GM19397 (cell line): ENCODE data around the gene PHF14.
"Not testable (repeated sequence)": the region's sequence is repeated elsewhere in the genome, so short reads cannot be mapped to it uniquely, and the experiment has no call there.

Source experiments
- ATAC-seq: cut with Tn5 transposase; IDR thresholded peaks from one replicate; pipeline ENCODE4 v1.9.1; 2021; ENCODE audit warnings: mild to moderate bottlenecking, moderate library complexity; ENCODE audit not compliant: unreplicated experiment

Gene PHF14

DNA sequence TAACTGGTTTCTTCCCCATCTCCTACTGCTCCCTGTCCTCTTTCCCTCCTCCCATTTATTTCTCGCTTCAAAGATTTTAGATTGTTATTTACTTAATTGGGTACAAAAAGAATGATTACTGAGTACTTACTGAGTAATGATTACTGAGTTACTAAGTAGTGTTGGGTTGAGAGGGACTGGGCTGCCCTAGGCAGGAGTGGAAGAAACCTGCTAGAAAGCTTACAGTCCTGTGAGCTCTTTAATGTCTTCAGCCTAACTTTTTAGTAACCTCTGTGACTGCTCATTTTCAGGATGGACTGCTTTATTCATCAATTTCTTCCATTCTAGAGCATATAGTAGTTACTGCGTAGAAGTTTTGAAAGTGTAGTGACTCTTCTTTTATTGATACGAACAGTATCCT lies 7.6 kb downstream of the PHF14 start:
- ATAC-seq, result no peak

DNA sequence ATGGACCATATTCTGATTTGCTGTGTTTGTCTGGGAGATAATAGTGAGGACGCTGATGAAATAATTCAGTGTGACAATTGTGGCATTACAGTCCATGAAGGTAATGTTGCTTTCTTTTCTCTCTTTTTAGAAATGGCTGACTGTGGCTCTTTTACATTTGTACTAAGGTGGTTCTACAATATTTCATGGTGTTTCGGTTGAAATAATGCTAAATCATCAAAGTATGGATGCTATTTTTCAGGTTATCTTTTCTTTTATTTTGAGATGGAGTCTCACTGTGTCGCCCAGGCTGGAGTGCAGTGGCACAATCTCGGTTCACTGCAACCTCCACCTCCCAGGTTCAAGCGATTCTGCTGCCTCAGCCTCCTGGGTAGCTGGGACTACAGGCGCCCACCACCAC lies 17.1 kb downstream of the PHF14 start:
- not testable (repeated sequence) for ATAC-seq

DNA sequence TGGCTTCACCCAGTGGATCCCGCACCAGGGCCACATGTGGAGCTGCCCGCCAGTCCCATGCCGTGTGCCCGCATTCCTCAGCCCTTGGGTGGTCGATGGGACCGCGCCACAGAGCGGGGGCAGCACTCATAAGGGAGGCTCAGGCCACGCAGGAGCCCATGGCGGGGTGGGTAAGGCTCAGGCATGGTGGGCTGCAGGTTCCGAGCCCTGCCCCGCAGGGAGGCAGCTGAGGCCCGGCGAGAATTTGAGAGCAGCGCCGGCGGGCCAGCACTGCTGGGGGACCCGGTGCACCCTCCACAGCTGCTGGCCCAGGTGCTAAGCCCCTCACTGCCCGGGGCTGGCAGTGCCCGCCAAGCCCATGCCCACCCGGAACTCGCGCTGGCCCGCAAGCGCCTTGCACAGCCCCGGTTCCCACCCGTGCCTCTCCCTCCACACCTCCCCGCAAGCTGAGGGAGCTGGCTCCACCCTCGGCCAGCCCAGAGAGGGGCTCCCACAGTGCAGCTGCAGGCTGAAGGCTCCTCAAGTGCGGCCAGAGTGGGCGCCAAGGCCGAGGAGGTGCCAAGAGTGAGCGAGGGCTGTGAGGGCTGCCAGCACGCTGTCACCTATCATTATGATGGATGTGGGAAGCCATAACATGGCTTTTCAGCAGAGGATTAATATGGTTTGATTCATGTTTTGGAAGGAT lies 22.0 kb downstream of the PHF14 start:
- ATAC-seq, result not testable (repeated sequence)

DNA sequence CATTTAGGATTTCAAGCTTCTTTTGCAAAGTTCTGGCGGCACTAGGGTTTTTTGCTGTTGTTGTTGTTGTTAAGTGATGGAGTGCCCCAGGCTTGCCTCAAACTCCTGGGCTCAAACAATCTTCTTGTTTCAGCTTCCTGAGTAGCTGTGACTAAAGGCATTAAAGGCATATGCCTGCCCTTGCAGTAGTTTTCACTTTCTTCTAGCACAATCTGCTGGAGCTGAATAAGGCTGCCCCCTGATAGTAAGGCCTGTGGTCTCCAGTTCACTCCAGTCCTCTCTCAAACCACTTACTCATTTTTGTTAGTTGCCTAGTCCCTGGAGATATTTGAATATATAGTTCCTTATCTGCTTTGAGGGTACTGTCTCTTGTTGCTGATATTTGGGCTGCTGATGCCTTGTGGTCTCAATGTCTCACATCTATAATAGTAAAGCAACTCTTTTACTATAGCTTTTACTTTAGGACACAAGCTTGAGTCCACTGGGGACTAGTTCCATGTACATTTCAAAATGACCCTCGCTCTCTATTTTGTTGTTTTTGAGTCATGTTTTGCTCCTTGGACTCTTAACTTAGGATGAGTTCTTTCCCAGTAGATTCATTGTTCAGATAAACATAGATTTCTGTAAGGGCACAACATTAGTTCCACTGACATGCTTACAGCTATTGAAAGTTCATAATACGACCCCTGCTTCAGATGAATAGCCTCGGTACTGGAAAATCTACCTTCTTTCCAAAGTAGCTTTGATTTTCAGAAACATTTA lies 25.5 kb downstream of the PHF14 start:
- ATAC-seq, result no peak

DNA sequence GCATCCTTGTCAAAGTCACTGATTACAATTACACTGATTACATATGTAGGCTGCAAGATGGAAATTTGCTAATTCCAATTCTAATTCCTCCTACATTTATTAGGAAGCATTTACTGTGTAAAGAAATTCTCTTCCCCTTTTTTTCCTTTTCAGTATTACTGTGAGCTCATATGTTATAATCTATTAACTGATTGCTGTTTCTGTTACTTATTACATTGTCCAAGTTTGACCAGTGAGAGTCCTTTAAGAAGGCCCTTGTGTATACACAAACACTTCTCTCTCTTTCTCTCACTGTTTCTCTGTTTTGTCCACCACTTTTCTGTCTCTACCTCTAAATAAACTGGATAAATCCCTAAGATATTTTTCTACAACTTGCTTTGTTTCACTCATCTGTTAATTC lies 31.5 kb downstream of the PHF14 start:
- no peak for ATAC-seq

DNA sequence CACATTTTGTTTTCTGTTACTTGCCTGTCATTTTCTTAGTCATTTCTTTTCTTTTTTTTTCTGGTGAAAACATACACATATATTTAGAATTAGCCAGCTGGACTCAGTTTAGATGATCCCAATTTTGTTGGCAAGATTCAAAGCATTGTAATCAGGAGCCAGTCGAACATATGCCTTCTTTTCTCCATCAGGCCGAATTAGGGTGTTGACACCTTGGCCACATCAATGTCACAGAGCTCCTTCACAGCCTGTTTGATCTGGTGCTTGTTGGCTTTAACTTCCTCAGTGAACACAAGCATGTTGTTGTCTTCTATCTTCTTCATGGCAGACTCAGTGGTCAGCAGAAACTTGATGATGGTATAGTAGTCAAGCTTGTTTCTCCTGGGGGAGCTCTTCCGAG lies 32.6 kb downstream of the PHF14 start:
- no peak for ATAC-seq

DNA sequence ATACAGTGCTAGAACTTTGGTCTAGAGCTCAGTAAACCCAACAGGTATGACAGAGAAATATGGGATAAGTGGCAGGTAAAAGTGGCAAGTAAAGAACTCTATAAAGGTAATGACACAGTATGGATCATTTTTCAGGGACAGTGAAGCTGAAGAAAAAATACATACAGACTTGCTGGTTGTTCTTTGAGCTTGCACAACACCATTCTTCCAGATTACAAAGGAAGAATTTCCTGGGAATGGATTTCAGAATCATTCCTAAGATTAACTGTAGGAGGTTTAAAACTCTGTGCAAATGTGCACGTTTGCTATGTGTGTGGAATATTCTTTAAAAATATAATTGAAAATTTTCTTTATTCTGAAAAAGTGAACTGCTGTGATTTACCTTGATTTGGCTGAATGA lies 36.0 kb downstream of the PHF14 start:
- ATAC-seq, result no peak

DNA sequence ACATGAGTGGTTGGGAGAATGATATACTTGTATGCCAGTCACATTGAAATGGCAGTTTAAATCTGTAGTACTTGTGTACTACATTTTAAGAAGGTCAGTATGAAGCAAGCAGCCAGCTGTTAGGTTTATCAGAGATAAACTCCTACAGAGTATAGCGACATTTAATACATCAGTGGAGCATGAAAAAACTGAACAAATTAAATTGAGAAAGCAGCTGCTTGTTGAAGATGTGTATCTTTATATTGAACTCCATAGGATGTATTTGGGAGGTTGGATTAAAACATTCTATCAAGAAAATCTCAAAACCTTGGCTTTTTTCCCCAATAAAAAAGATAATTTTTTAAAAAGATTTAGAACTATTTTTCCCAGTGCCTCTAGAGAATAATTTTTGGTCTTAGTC lies 47.8 kb downstream of the PHF14 start:
- ATAC-seq, result no peak

DNA sequence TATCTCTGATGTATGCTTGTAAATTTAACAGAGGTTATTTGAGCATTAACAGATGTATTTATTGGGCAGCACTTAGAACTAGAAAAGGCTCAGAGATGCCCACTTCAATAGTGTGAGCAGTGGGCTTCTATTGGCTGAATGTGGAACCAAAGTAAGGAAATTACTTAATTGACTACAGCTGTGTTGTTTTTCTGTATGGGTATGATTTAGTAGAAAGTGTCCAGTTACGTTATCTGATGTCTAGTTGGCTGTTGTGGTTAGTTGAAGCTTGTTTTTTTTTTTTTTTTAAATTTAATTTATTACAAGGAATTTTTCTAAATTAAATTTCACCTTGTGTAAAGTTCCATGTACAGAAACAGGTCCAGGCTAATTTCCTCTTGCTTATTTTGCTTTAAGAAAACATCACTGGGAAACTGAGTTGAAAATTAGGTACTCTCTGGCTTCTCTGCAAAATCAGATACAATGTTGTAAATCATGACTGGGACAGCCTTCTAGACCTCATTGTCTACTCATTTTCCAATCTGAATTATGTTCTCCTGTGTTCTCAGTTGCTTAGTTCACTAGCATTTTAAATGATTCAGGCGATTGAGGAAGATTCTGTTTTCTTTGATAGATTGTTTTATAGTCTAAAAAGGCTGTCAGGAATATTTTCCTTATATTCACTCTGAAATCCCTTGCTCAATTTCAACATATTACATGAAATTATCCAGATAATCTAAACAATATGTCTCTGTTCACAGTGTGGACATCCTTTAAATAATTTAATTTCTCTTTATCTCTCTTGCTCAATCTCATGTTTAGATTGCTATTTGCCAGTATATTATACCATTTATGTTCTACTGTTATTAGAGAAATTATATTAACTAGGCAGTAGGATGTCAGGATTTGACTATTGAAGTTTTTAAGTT lies 53.0 kb downstream of the PHF14 start:
- ATAC-seq, result no peak

DNA sequence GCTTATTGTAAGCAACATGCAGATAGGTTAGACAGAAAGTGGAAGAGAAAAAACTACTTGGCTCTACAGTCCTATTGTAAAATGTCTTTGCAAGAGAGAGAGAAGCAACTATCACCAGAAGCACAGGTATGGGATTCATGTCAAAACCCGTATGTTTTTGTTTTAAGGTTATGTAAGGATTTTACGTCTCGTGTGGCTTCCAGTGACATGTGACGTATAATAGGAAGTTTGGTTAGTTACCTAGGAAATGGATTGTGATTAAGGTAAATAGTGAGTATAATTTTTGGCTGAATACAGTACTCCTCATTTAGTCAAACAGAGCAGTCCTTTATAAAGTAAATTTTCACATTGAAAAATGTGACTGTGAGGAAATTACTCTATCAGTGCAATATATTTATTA lies 62.0 kb downstream of the PHF14 start:
- no peak for ATAC-seq

DNA sequence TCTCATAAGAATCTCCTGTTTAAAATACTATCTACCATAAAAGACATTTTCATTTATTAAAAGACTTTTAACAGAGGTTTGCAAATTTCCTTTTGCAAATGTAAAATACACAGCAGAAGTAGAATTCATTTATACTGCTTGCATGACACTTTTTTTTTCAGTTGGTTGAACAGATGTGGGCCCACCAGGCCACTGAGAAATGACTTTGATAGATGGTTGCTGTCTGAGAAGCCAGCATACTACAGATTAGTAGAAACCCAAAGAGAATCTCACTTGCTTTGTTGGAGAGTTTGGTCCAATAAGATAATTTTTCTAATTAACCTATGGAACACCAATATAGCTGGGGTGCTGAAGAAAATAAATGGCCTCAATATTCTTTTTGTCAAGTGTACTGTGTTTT lies 66.3 kb downstream of the PHF14 start:
- ATAC-seq, result no peak

DNA sequence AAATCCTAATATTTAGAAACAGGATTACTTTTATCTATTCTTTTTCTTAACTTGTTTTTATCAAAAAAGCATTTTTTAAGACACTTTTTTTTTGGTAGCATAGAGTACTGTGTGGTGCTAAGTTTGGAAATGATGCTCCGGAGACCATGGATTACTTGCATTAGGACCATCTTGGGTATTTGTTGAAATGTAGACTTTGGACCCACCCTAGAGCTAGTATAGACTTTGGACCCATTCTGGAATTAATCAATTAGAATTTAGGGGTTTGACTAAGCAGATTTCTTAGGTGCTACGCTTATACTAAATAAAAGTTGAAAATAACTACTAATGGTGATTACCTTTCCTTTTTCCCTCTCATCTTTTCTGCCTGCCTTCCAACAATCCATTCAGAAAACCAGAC lies 80.4 kb downstream of the PHF14 start:
- ATAC-seq, result no peak

DNA sequence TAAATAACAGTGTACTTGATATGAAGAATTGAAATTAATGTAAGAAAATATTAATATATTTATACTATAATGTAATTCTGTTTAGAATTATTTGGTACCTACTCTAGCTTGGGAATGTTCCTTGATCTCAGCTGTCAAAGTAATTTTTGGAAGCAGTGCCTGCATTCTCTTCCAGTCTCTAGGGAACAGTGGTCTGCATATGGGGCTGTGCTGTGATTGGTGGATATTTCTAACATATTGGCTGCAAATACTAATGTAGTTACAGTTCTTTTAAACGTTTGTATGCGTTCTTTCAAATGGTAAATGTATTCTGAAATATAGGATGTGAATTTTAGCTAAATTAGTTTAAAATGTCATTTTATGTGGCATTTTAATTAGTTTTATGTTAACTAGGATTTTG lies 87.2 kb downstream of the PHF14 start:
- no peak for ATAC-seq

DNA sequence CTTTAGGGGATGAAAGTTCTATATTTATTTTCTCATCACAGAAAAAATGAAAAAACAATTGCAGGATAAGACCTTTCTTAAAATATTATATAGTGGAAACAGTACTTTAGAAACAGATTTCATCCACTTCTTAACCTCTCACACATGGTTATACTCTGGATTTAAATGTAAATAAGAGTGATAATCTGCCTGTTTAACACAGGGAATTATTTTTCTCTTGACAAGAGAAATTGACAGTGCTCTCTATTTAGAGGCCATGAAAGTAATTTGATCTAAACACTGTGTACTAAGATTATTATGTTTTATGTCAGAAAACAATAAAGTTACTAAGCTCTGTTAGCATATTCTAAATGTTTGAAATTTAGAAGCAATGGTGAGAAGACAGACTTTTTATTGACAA lies 88.4 kb downstream of the PHF14 start:
- ATAC-seq, result no peak

DNA sequence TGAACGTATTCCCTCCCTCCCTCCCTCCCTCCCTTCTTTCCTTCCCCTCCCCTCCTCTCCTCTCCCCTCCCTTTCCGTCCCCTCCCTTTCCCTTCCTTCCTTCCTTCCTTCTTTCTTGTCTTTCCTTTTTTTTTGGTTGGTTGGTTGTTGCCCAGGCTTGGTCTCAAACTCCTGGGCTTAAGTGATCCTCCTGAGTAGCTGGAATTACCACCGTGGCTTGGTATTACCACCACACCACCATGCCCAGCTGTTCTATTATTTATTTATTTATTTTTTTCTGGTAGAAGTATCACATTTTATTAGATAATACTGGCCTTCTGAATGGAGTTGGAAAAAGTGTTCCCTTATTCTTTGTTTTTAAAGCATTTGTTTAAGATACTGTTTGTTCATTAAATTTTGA lies 95.9 kb downstream of the PHF14 start:
- no peak for ATAC-seq

DNA sequence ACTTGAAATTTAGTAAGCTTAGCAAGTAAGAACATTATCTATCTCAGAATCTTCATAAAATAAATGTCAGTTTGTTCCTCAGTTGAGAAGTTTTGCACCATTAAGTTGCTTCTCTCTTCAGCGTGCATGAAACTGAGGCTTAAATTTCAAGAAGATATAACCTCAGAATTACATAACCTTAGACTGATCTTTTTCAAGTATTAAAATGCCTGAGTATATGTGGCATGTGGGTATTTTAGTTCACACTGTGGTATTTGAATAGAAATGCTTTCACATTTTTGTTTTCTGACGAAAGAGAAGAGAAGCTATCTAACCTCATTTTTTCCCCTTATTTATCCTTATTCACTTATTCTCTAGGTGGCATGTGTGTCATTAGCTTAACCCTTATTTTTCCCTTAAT lies 104.1 kb downstream of the PHF14 start:
- ATAC-seq, result no peak

DNA sequence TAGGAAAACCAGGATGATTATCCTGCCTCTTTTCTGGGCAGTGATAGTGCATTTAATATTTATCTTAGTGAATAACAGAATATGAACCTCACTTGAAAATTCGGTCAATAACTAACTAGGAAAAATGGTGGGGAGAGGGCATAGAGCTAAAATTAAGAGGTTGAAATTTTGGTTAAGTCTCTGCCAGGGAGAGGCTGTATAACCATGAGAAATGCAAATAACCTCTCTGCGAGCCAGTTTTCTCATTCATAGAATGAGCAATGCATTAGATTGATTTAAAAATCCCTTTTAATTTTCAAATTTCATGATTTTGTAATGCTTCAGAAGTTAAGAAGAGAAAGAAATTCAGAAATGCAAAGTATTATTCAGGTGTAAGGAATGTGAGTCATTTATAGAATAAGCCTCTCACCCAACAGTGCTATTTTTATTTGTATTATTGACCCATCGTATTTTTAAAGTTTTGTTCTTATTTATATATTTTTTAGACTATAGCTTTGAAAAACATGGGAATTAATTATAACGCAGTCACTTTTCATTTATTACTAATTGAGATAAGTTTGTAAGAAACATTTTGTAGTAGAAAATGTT lies 104.7 kb downstream of the PHF14 start:
- ATAC-seq, result no peak

DNA sequence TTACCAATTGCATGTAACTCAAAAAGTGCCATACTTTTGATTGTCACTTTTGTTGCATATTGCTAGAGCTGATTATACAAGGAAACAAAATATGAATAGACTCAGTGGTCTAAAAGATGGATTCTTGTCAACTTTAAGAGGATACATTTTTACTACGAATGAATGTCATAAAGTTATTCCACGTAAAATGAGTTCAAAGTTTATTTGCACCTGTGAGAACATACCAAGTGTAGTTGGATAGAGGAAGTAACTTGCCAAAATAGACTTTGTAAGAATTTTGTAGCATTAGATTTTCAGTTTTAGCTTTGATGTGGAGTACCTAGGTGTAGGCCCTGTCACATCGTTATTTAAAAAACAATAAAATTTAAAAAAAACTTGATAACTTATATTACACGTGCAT lies 106.2 kb downstream of the PHF14 start:
- ATAC-seq, result no peak

DNA sequence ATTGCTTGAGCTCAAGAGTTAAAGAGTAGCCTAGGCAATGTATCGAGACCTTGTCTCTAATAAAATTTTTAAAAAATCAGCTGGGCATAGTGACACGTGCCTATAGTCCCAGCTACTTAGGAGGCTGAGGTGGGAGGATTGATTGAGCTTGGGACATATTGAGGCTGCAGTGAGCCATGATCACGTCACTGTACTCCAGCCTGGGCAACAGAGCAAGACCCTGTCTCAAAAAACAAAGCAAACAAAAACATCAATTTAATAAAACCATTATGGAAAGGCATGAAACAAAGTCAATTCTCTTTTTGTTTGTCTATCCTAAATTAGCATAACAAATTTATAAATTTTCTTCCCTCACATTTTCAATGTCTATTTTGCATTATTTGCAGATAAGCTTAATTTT lies 108.4 kb downstream of the PHF14 start:
- ATAC-seq, result no peak

DNA sequence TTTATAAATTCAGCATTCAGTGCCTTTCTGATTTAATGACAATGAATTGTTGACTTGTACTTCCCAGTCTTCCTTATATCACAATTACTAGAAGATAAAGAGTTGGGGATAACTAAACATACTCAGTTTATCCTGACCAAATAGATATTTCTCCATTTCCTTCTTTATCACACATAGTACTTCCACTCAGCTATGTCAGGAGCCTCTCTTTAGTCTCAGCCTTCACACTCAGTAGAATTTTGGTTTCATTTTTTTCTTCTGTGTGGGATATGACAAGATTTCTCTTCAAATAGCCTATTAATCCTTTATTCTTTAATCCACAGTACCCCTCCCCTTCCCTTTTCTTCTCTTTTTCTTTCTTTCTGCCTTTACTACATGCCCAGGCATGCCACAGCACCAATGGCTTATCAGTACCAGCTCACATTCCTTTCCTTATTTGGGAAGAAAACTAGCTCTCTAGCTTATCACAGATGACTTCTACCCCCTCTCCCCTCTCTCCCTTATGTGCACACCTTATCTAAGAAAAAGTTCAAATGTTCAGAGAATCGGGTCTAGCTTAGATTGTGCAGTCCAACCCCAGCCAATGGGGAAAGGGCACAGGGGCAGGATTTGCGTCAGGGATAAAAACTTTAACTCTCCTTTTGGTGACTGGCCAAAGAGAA lies 109.0 kb downstream of the PHF14 start:
- ATAC-seq, result no peak

DNA sequence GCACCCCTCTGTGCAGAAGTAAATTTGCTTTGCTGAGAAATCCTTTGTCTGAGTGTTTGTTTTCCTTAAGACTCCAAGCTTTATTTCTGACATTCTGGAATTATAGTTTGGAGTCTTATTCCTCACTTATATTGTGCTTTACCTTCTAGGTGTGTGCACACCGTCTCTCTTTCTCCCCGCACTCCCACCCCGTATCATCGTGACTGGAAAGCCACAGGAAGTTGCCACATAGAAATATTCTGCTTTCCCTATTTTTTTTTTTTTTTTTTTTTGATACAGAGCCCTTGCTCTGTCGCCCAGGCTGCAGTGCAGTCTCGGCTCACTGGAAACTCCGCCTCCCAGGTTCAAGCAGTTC lies 109.5 kb downstream of the PHF14 start:
- ATAC-seq, result no peak
